HG02852 (cell line): ENCODE results near the gene RPP25L.

Experiments
- ATAC-seq: cut with Tn5 transposase; IDR thresholded peaks from one replicate; pipeline ENCODE4 v1.9.1; 2021; ENCODE audit warnings: mild to moderate bottlenecking, moderate library complexity; ENCODE audit not compliant: unreplicated experiment

RPP25L gene

DNA sequence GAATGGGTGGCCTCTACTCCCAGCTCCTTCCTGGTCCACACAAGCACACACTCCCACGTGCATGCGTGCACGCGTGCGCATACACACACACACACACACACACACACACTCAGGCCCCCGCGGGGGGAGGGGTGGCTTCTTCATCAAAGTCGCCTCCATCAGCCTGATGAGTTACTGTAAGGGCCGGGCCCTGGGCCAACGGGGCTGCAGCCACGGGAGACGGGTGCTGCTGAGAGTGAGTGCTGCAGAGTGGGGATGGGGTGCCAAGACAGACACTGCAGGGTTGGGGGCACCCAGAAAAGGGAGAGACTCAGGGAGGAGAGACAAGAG is 40.5 kb downstream of the RPP25L start:
- no peak for ATAC-seq

DNA sequence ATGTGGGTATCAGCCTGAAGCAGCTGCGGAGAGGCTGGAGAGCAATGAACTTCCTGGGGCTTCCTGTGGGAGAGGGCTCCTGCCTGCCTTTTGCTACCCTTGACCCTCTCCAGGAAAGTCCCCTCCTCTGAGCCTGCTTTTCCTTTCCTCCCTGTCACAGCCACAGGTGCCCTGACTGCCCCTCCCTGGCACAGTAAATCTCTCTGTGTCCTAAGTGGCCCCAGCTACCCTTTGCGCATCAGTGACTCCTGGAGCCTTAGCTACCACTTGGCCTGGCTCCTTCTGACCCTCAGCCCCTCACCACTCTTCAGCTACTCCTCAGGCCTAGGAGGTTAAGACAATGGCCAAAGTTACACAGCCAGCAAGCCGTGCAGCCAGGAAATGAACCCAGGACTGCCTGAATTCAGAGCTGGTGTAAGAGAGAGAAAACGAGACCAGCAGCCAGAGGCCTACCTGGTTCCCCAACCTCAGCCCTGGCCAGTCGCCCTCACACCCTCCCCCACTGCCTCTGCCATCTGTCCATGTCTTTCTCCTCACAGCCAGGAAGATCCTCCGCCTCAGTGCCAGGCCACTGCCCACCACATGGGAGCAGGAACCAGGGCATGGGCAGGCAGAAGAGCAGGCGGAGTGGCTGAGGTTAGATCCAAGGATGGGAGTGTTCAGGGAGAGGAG is 41.0 kb downstream of the RPP25L start:
- ATAC-seq, result no peak

DNA sequence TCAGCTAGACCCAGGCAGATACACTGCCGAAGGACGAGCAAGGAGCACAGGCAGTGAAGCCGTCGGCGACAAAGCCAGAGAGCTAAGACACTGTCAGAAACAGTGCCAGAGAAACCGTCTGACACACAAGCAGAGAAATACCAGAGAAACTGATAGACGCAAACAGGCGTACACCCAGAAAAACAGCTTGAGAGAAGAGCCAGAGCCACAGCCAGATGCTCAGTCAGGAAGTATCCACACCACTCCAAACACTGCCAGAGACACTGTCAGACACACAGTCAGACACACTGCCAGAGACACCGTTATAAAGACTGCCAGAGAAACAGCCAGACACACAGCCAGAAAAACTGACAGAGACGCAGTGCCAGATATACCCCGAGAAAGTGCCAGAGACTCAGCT is 41.5 kb downstream of the RPP25L start:
- no peak for ATAC-seq

DNA sequence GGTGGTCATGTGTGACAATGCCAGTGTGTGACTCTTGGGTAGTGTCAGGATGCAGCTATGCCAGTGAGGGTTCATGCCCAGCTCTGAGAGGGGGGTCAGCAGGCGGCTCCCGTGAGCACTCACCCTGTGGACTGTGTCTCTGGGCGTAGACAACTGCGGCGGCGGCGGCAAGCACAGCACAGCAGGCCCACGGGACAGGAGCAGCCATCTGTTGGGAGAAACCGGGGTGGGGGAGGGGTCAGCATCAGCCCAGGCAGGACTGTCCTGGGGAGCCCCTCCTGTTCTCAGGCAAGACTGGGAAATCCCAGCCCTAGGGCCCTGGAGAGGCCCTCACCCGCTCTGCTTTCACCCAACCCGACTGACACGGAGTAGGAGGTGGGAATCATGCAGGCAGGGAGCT is 43.1 kb downstream of the RPP25L start:
- no peak for ATAC-seq

DNA sequence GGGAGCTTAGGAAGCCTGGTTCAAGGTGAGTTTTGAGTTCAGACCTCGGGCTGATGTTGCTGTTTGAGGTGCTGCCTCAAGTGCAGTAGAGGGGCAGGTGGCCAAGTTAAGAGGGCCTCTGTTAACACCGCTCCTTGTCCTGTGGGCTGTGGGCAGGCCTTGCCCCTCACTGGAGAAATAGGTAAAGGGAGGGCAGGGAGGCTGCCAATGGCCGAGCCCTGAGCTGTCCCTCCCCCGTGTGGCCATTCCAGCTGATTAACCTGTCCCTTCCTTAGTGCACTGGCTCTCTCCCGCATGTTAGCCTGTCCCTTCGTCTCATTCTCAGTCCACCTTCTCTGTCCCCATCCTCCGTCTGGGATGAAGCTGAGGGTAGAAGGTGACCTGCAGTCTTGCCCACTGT is 43.8 kb downstream of the RPP25L start:
- ATAC-seq, result no peak

DNA sequence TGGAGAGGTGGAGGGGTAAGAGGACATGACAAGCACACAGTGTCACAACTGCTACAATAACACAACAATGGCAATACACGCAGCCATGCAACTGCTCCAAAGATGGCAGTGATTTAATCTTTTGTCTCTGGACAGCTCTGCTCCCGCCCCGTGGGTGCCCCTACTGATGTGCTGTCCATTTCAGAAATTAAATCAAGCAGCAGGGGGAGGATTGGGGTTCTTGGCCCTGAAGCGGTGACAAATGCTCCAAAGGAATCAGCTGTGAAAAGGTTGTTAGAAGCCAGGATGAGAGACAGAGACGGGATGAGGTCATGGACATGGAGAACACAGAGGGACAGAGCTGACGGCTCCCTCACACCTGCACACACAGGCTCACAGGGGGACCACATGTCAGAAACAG is 44.9 kb downstream of the RPP25L start:
- no peak for ATAC-seq

DNA sequence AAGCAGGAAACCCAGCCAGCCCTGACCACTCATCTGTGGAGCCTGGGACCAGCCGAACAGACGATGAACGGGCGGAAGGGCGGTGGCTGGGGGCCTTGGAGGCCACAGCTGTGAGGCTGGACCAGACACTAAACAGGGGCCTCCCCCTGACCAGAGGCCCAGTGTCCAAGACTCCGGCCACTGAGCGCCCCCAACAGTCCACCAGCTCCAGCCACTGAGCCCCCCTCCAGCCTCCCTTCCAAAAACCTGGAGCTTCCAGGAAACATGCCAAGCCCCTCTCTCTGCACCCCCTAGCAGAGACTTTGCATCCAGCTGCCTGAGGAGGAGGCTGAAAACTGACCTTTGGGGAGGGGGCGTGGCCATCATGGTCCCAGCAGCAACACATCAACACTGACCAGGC is 45.6 kb downstream of the RPP25L start:
- ATAC-seq, result no peak

DNA sequence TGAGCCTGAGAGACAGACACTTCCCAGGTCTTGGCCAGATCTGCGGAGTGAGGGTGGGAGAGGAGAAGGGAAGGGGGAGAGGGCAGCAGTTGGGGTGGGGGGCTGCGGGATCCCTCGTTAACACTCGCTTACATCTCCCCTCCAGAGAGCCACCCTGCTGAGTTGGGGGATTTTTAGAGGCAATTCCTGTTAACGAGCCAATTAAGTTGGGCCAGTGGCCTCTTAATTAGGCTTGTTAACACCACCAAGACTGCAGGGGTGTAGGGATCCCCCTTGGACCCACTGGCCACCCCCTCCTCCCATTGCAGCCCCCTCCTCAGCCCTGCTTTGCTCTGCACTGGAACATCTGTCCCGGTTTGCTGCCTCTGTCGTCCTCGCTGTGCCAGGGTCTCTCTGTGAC is 46.0 kb downstream of the RPP25L start:
- no peak for ATAC-seq

DNA sequence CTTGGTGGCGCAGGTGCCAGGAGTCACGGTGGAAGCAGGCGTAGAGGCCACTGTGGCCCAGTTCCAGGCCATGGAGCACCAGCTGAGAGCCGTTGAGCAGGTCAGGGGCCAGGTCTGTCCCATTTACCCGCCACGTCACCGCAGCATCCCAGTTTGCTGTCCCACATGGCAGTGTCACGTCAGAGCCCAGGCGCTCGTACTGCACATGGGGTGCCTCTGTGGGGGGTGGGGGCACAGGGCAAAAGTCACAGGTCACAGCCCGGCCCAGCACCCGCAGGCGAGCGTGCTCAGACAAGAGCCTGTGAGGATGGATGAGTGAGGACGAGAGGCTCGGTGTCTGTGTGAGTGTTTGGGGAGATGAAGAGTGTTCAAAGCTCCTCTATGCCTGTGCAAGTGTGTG is 47.3 kb downstream of the RPP25L start:
- no peak for ATAC-seq

DNA sequence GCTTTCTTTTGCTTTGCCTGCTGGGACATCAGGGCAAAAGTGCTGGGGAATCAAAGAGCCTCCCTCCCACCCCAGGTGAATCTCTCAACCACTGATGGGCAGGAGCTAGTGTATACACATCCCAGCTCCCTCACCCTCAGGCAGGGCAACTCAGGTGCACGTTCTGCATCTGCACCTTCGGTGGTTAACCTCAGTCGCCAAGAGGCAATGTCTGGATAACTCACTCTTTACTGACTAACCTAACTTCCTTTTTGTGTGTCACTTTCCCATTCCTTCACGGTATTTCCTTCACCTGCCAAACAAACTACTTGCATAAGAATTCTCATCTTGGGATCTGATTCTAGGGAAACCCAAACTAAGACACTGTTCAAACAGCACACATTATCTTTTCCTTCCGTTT is 48.6 kb downstream of the RPP25L start:
- ATAC-seq, result no peak

DNA sequence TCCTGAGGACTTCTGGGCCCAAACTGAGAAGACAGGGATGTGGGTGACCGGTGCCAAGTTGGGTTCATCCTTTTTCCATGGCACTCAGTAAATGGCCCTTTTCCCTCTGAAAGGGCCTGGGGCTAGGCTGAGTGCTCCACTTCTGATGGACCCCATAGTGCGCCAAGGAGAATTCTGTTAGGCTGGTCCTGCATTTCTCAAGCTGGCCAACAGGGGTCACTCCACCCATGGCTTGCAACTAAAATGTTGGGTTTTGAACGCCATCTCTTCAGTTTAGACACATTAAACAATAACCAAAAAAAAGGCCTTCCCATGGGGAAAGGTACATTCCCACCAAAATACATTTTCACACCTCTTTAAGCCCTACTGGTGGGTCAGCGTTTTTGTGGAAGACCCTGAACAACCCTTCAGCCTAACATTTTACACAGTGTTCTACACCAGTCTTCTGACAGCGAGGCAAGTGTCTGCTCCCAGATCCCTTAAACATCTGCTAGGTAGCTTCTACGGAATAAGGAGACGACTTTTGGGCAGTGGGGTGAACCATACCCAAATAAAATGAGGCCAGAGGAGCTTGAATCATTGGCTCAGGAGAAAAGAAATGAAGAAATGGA is 49.7 kb downstream of the RPP25L start:
- no peak for ATAC-seq

DNA sequence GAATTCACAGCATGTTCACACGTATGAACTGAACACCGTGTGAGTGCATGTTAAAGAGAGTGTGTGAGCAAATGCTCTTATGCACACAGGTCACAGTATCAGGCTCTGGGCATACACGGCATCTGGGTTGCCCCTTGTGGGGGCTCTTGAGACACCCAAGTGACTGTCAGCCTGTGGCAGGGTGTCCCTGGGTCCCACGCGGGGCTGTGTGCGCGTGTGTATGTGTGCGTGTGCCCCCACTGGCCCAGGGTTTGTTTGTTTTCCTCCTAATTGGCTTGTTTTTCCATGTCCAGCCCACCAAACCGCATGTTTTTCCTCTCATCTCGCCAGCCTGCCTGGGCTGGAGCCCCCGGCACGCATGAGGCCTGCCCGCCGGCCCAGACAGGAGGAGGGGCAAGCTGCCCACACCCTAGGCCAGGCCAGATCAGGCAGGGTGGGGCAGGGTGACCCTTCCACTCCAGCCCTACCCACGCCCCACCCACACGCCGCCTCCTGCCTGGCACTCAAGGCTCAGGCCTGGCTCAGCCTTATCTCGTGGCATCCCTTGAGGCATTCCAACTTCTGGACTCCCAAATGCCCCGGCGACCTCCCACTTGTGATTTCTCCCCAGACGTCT is 51.2 kb downstream of the RPP25L start:
- no peak for ATAC-seq
